CD4-positive, alpha-beta memory T cell (primary cell): ENCODE measurements around the gene CDKN2AIPNL. TPM values are rescaled to one million over a fixed set of nuclear protein-coding genes. Genes with fewer than 3 reads are reported as not detected.
A peak's percentile ranks its signal among the peaks of the same experiment; 100 is the strongest.
"Not testable (repeated sequence)": the region's sequence is repeated elsewhere in the genome, so short reads cannot be mapped to it uniquely, and the experiment has no call there.

Experiments
- CTCF ChIA-PET: fragments of 350-600 bp; sonication (Branson Sonifier 250); formaldehyde crosslinking; loops from one replicate; lab custom pipeline; 2021; ENCODE audit warnings: inconsistent platforms; ENCODE audit not compliant: partially characterized antibody; lab: Charles Lee
- POLR2A ChIA-PET: fragments of 350-600 bp; sonication (Branson Sonifier 250); formaldehyde crosslinking; loops from one replicate; lab custom pipeline; 2021; ENCODE audit not compliant: partially characterized antibody; lab: Charles Lee
- DNase-seq, 5 donors: peaks; one replicate each; pipeline versions ENCODE4 v3.0.0 to v3.0.0-alpha.2; 2020 to 2022; ENCODE audit warnings: mixed read lengths in 1 of 5
- H3K27ac ChIP-seq: one replicate; pipeline ENCODE4 v1.7.0; 2013; ENCODE audit warnings: low read depth, low read length
- H3K27me3 ChIP-seq: 2 replicates; pipeline ENCODE4 v1.7.0; 2013; ENCODE audit warnings: mild to moderate bottlenecking, low read length, moderate library complexity; ENCODE audit not compliant: insufficient read depth
- H3K36me3 ChIP-seq: 2 replicates; pipeline ENCODE4 v1.7.0; 2013; ENCODE audit warnings: mild to moderate bottlenecking, low read length, moderate library complexity; ENCODE audit not compliant: insufficient read depth
- H3K4me1 ChIP-seq: 2 replicates; pipeline ENCODE4 v1.7.0; 2013; ENCODE audit warnings: mild to moderate bottlenecking, low read length, moderate library complexity; ENCODE audit not compliant: insufficient read depth
- H3K4me3 ChIP-seq, 2 donors: one replicate each; pipeline ENCODE4 v1.7.0; 2013; ENCODE audit warnings: low read length in 2 of 2, mild to moderate bottlenecking in 1 of 2
- H3K9me3 ChIP-seq, 2 donors: one replicate each; pipeline ENCODE4 v1.7.0; 2013; ENCODE audit warnings: low read length in 2 of 2, control low read depth in 1 of 2; ENCODE audit not compliant: control insufficient read depth in 1 of 2
- H3K27ac Mint-ChIP-seq, 7 donors: one replicate each; pipeline ENCODE4 v1.8.0; 2020 to 2021; ENCODE audit warnings: mixed read lengths in 7 of 7, mild to moderate bottlenecking in 6 of 7, inconsistent platforms in 3 of 7, moderate library complexity in 3 of 7
- H3K27me3 Mint-ChIP-seq, 2 donors: one replicate each; pipeline ENCODE4 v1.8.0; 2020 to 2021; ENCODE audit warnings: mixed read lengths in 2 of 2
- H3K36me3 Mint-ChIP-seq, 2 donors: one replicate each; pipeline ENCODE4 v1.8.0; 2020 to 2021; ENCODE audit warnings: mixed read lengths in 2 of 2, inconsistent platforms in 1 of 2, mild to moderate bottlenecking in 1 of 2
- H3K4me1 Mint-ChIP-seq, 4 donors: one replicate each; pipeline ENCODE4 v1.8.0; 2020 to 2021; ENCODE audit warnings: mixed read lengths in 4 of 4, mild to moderate bottlenecking in 1 of 4
- H3K4me3 Mint-ChIP-seq, 8 donors: one replicate each; pipeline ENCODE4 v1.8.0; 2020 to 2021; ENCODE audit warnings: mixed read lengths in 8 of 8, mild to moderate bottlenecking in 7 of 8, moderate library complexity in 6 of 8, inconsistent platforms in 3 of 8
- H3K9me3 Mint-ChIP-seq, 8 donors: one replicate each; pipeline ENCODE4 v1.8.0; 2020 to 2021; ENCODE audit warnings: mixed read lengths in 8 of 8, mild to moderate bottlenecking in 5 of 8, inconsistent platforms in 3 of 8, moderate library complexity in 1 of 8
- intact Hi-C: fragments of 100-400 bp; cut with micrococcal nuclease; formaldehyde crosslinking; loops from one replicate; pipeline ENCODE4 v1.15.1; 2023
- polyA plus RNA-seq, 2 donors: library from polyadenylated mRNA; unstranded; fragments of 300-500 nt; fragmentation: Illumina TruSeq; gene quantifications; one replicate each; pipeline ENCODE4 v1.2.3, GENCODE V29; 2021
- total RNA-seq, 2 experiments: library from RNA; stranded (reverse); gene quantifications; one replicate each; pipeline ENCODE4 v1.2.3, GENCODE V29; 2021

The CDKN2AIPNL gene
- total and polyA plus RNA-seq, 4 experiments from 2014 or later: 14.7 to 32.4 (median 20.1) TPM

DNA sequence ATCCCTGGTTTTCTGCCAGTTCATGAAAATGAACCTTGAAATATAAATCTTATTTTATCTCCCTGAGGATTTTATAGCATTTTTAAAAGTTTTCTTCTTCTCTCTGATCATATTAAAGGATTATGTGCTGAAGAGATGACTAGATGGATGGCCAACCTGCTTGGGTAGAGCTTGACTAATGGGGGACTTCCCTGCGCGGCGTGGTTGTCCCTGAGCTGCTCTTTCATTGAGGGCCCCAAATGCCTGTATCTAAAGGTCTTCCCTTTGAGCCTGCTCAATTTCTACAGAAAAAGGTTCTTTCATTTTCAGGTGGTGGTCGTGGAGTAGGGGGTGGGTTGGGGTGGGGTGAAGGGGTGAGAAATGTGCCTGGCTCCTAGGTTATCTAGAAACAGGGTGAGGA lies 20.5 kb upstream of the CDKN2AIPNL start:
- ChIA-PET POLR2A (no interaction called here), CTCF (no interaction called here)
- H3K27me3 ChIP-seq: no peaks in the 10 kb centered on the region
- peaks cover 10% of the 10 kb centered on the region for H3K4me1 ChIP-seq
- H3K9me3 ChIP-seq: no peaks in the 10 kb centered on the region
- intact Hi-C loops: no loop called here
- no peaks in the 10 kb centered on the region for H3K36me3 ChIP-seq
- H3K27me3 Mint-ChIP-seq: no peaks in the 10 kb centered on the region
- no peaks in the 10 kb centered on the region for H3K9me3 Mint-ChIP-seq
- no peak overlapping the region for H3K4me3 Mint-ChIP-seq
- no peak overlapping the region for H3K4me3 ChIP-seq
- H3K27ac ChIP-seq: no peak overlapping the region
- H3K4me1 Mint-ChIP-seq: peaks cover 9 to 17% (median 11%) of the 10 kb centered on the region in 4 donors
- H3K27ac Mint-ChIP-seq: peak overlapping the region in 3 of 7 donors; percentile 17 to 68 (median 68)
- DNase-seq: no peak
- no peaks in the 10 kb centered on the region for H3K36me3 Mint-ChIP-seq

DNA sequence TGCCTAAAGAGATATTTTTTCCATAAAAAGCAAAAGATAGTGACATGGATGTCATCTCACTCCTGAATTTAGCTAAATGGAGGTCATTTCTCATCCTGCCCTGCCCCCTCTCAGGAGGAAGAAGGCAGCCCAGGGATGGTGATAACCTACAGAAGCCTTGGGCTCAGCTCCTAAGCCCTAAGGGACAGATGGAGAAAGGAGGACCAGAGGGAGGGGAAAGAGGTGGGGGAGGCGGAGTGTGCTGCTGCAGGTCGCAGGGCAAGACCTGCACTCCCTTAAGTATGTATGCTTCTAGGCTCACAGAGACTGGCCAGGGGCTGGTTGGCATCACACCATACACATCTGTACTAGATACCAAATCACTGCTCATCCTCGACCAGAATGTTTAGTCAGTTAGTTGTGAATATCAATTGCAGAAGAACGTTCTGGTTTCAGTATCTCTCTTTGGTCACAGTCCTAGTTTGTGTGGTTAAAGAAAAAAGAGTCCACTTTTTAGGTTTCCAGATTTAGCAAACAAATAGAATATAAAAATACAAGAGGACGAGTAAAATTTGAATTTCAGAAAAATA lies 18.4 kb upstream of the CDKN2AIPNL start:
- CTCF ChIA-PET: interaction anchor here (1.1 to 2.4 kb wide), 4 partner anchors 9 to 170 kb away, joined by 3 to 8 read pairs (median 4); no protein-coding TSS in a partner anchor
- POLR2A ChIA-PET: no interaction called here
- Mint-ChIP-seq H3K4me1 (no peaks in the 10 kb centered on the region), H3K9me3 (no peaks in the 10 kb centered on the region), H3K36me3 (no peaks in the 10 kb centered on the region), H3K27me3 (no peaks in the 10 kb centered on the region), H3K27ac (no peak overlapping the region), H3K4me3 (no peak overlapping the region)
- Histone ChIP-seq H3K9me3 (no peaks in the 10 kb centered on the region), H3K27me3 (no peaks in the 10 kb centered on the region), H3K27ac (no peak overlapping the region), H3K4me3 (no peak overlapping the region), H3K4me1 (no peaks in the 10 kb centered on the region), H3K36me3 (no peaks in the 10 kb centered on the region)
- no peak for DNase-seq
- intact Hi-C loops: no loop called here

DNA sequence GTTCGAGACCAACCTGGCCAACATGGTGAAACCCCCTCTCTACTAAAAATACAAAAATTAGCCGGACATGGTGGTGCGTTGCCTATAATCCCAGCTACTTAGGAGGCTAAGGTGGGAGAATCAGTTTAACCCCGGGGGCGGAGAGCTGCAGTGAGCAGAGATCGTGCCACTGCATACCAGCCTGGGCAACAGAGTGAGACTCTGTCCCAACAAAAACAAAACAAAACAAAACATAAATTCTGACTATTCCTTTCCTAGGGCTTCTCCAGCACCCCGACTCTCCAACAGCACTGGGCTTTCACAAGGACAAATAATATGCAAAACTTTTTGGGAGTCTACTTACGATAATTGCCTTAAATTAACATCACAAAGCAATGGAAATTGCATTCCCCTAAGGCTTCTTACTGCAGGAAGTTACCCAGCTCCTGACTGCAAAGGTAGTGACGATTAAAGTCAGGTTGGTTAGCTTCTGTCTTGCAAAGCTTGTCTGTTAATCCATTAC lies 15.9 kb upstream of the CDKN2AIPNL start:
- Mint-ChIP-seq H3K36me3 (no peaks in the 10 kb centered on the region), H3K4me1 (no peaks in the 10 kb centered on the region)
- no peaks in the 10 kb centered on the region for H3K27me3 ChIP-seq

DNA sequence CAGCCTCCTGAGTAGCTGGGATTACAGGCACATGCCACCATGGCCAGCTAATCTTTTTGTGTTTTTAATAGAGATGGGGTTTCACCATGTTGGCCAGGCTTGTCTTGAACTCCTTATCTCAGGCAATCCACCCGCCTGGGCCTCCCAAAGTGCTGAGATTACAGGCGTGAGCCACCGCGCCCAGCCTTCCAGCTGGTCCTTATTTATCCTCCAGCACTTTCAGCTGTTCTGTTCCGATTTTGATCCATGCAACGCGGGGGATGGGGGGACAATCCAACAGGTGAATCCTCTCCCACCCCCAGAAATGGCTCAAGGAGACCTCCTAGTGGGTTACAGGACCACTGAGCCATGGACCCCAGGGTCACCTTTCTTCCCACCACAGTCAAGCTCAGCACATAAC lies 14.7 kb upstream of the CDKN2AIPNL start:
- Histone ChIP-seq H3K4me3 (no peak overlapping the region), H3K36me3 (no peaks in the 10 kb centered on the region), H3K4me1 (no peaks in the 10 kb centered on the region), H3K9me3 (no peaks in the 10 kb centered on the region), H3K27me3 (no peaks in the 10 kb centered on the region), H3K27ac (no peak overlapping the region)
- Mint-ChIP-seq H3K4me3 (no peak overlapping the region), H3K4me1 (no peaks in the 10 kb centered on the region), H3K9me3 (no peaks in the 10 kb centered on the region), H3K27me3 (no peaks in the 10 kb centered on the region), H3K27ac (no peak overlapping the region), H3K36me3 (no peaks in the 10 kb centered on the region)
- intact Hi-C loops: no loop called here
- CTCF ChIA-PET: interaction anchor here (1.4 kb wide), 1 partner anchor 161 kb away, joined by 3 read pairs; no protein-coding TSS in a partner anchor
- DNase-seq: no peak
- POLR2A ChIA-PET: interaction anchor here (0.6 kb wide), 1 partner anchor 76 kb away, joined by 3 read pairs; no protein-coding TSS in a partner anchor

More for the DNA sequence above, 15.9 kb upstream of the CDKN2AIPNL start:
- H3K36me3 ChIP-seq: no peaks in the 10 kb centered on the region
- no peak overlapping the region for H3K4me3 Mint-ChIP-seq
- no peak overlapping the region for H3K27ac Mint-ChIP-seq
- H3K9me3 Mint-ChIP-seq: no peaks in the 10 kb centered on the region
- DNase-seq: no peak
- CTCF ChIA-PET: interaction anchor here (1.1 to 2.4 kb wide), 3 partner anchors 12 to 101 kb away, joined by 3 to 8 read pairs (median 5); no protein-coding TSS in a partner anchor
- intact Hi-C loops: no loop called here
- H3K9me3 ChIP-seq: no peaks in the 10 kb centered on the region
- no peak overlapping the region for H3K27ac ChIP-seq
- no peak overlapping the region for H3K4me3 ChIP-seq
- no peaks in the 10 kb centered on the region for H3K4me1 ChIP-seq
- POLR2A ChIA-PET: no interaction called here
- no peaks in the 10 kb centered on the region for H3K27me3 Mint-ChIP-seq

DNA sequence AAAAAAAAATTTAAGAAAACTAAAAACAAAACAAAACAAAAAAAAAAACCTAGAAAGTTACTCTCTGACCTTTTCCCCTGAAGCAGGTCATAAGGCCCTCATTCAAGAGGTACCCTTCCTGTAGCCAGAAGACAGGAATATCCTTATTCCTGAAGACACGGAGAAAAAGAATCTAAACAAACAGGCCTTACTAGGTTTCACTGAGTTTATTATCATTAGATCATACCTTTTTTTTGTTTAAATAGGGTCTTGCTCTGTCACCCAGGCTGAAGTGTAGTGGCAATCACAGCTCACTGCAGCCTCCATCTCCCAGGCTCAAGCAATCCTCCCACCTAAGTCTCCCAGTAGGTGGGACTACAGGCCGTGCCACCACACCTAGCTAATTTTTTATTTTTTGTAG lies 11.7 kb upstream of the CDKN2AIPNL start:
- Histone ChIP-seq H3K27me3 (no peaks in the 10 kb centered on the region), H3K4me3 (no peak overlapping the region), H3K9me3 (no peaks in the 10 kb centered on the region), H3K4me1 (no peaks in the 10 kb centered on the region), H3K27ac (no peak overlapping the region), H3K36me3 (no peaks in the 10 kb centered on the region)
- intact Hi-C loops: no loop called here
- Mint-ChIP-seq H3K4me3 (no peak overlapping the region), H3K4me1 (no peaks in the 10 kb centered on the region), H3K27ac (no peak overlapping the region), H3K9me3 (no peaks in the 10 kb centered on the region), H3K27me3 (no peaks in the 10 kb centered on the region), H3K36me3 (no peaks in the 10 kb centered on the region)
- no peak for DNase-seq
- POLR2A ChIA-PET: no interaction called here
- CTCF ChIA-PET: no interaction called here

DNA sequence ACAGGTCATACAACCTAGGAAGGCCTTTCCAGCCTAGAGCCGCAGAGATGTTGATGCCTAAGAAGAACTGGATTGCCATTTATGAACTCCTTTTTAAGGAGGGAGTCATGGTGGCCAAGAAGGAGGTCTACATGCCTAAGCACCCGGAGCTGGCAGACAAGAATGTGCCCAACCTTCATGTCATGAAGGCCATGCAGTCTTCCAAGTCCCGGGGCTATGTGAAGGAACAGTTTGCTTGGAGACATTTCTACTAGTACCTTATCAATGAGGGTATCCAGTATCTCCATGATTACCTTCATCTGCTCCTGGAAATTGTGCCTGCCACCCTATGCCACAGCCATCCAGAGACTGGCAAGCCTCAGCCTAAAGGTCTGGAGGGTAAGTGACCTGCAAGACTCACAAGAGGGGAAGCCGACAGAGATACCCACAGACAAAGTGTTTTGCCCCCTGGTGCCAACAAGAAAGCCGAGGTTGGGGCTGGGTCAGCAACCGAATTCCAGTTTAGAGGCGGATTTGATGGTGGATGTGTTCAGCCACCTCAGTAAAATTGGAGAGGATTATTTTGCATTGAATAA lies 11.2 kb upstream of the CDKN2AIPNL start:
- no peak for DNase-seq
- Histone ChIP-seq H3K4me1 (no peaks in the 10 kb centered on the region), H3K9me3 (no peaks in the 10 kb centered on the region), H3K36me3 (no peaks in the 10 kb centered on the region), H3K27me3 (no peaks in the 10 kb centered on the region), H3K27ac (no peak overlapping the region), H3K4me3 (no peak overlapping the region)
- Mint-ChIP-seq H3K4me3 (no peak overlapping the region), H3K27ac (no peak overlapping the region), H3K4me1 (no peaks in the 10 kb centered on the region), H3K36me3 (no peaks in the 10 kb centered on the region), H3K9me3 (no peaks in the 10 kb centered on the region), H3K27me3 (no peaks in the 10 kb centered on the region)
- ChIA-PET POLR2A (no interaction called here), CTCF (no interaction called here)
- intact Hi-C loops: no loop called here

DNA sequence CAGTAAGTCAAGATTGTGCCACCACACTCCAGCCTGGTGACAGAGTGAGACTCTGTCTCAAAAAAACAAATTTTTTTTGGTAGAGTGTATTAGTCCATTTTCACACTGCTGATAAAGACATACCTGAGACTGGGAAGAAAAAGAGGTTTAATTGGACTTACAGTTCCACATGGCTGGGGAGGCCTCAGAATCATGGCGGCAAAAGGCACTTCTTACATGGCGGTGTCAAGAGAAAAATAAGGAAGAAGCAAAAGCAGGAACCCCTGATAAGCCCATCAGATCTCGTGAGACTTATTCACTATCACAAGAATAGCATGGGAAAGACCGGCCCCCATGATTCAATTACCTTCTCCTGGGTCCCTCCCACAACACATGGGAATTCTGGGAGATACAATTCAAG lies 9.4 kb upstream of the CDKN2AIPNL start:
- H3K27me3 ChIP-seq, H3K36me3 Mint-ChIP-seq, H3K27ac ChIP-seq, H3K4me3 ChIP-seq, H3K27ac Mint-ChIP-seq, H3K9me3 ChIP-seq, H3K4me3 Mint-ChIP-seq, POLR2A ChIA-PET, H3K36me3 ChIP-seq, DNase-seq, H3K4me1 ChIP-seq, intact Hi-C loops, H3K4me1 Mint-ChIP-seq, H3K27me3 Mint-ChIP-seq, H3K9me3 Mint-ChIP-seq: not testable (repeated sequence)
- CTCF ChIA-PET: interaction anchor here (1.4 kb wide), 1 partner anchor 9 kb away, joined by 6 read pairs; the partner anchor contains the start of gene CDKN2AIPNL
